Measurements from ENCODE around the gene EFL1.

Gene EFL1

GRCh38 chr15:82128401-82129148, 134.0 kb downstream of the EFL1 start:
- no peak overlapping the region for H3K4me3 ChIP-seq (ENCODE audit: low read depth in 1 of 2, low read length in 1 of 2)
- H3K4me1 ChIP-seq (ENCODE audit: control insufficient read depth in 1 of 2, insufficient read depth in 1 of 2, low read depth in 1 of 2, low read length in 1 of 2): no peaks in the 10 kb centered on the region
- H3K27me3 ChIP-seq: no peaks in the 10 kb centered on the region
- no peak for TF ChIP-seq CTCF (IDR thresholded peaks at IDR 0.05)
- H3K27ac ChIP-seq: no peak overlapping the region
- H3K36me3 ChIP-seq: peaks cover 10% of the 10 kb centered on the region
- no peaks in the 10 kb centered on the region for H3K9me3 ChIP-seq

DNA sequence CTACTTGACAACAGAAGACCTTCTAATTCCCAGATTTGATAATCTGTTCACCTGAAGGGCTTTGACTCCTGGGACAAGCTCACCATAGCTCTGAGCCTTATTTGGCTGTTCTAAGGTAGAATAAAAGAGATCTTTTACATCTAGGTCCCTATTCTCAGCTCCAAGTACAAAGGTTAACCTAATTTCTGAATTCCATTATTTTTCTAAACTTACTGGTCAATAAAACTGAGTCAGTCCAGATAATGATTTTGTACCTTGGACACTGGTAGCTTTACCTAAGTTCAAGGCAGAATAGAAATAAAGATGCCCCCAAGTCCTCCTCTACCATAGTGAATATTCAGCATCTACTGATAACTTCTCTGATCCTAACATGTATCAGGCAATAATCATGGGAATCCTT, 135.0 kb downstream of the EFL1 start:
- Histone ChIP-seq H3K4me3 (ENCODE audit: low read depth in 1 of 2, low read length in 1 of 2) (no peak overlapping the region), H3K27ac (no peak overlapping the region), H3K9me3 (no peaks in the 10 kb centered on the region), H3K27me3 (no peaks in the 10 kb centered on the region), H3K4me1 (ENCODE audit: control insufficient read depth in 1 of 2, insufficient read depth in 1 of 2, low read depth in 1 of 2, low read length in 1 of 2) (no peaks in the 10 kb centered on the region), H3K36me3 (peaks cover 10% of the 10 kb centered on the region)
- TF ChIP-seq CTCF (IDR thresholded peaks at IDR 0.05): no peak

GRCh38 chr15:82126346-82126745, 136.2 kb downstream of the EFL1 start:
- no peaks in the 10 kb centered on the region for H3K4me1 ChIP-seq (ENCODE audit: control insufficient read depth in 1 of 2, insufficient read depth in 1 of 2, low read depth in 1 of 2, low read length in 1 of 2)
- peaks cover 10% of the 10 kb centered on the region for H3K36me3 ChIP-seq
- no peak overlapping the region for H3K27ac ChIP-seq
- no peaks in the 10 kb centered on the region for H3K9me3 ChIP-seq
- no peaks in the 10 kb centered on the region for H3K27me3 ChIP-seq
- no peak overlapping the region for H3K4me3 ChIP-seq (ENCODE audit: low read depth in 1 of 2, low read length in 1 of 2)
- no peak for TF ChIP-seq CTCF (IDR thresholded peaks at IDR 0.05)

GRCh38 chr15:82124331-82125263, 137.9 kb downstream of the EFL1 start:
- no peak overlapping the region for H3K27ac ChIP-seq
- H3K27me3 ChIP-seq: no peaks in the 10 kb centered on the region
- H3K4me1 ChIP-seq (ENCODE audit: control insufficient read depth in 1 of 2, insufficient read depth in 1 of 2, low read depth in 1 of 2, low read length in 1 of 2): no peaks in the 10 kb centered on the region
- no peaks in the 10 kb centered on the region for H3K9me3 ChIP-seq
- TF ChIP-seq CTCF (IDR thresholded peaks at IDR 0.05): no peak
- H3K4me3 ChIP-seq (ENCODE audit: low read depth in 1 of 2, low read length in 1 of 2): no peak overlapping the region
- H3K36me3 ChIP-seq: no peaks in the 10 kb centered on the region

GRCh38 chr15:82122746-82123400, 139.7 kb downstream of the EFL1 start:
- Histone ChIP-seq H3K4me3 (ENCODE audit: low read depth in 1 of 2, low read length in 1 of 2) (no peak overlapping the region), H3K9me3 (no peaks in the 10 kb centered on the region), H3K27me3 (no peaks in the 10 kb centered on the region), H3K27ac (no peak overlapping the region), H3K4me1 (ENCODE audit: control insufficient read depth in 1 of 2, insufficient read depth in 1 of 2, low read depth in 1 of 2, low read length in 1 of 2) (no peaks in the 10 kb centered on the region), H3K36me3 (no peaks in the 10 kb centered on the region)
- TF ChIP-seq CTCF (IDR thresholded peaks at IDR 0.05): no peak

Measured in neutrophil (primary cell).